GM13977 (cell line): Measurements from ENCODE around the gene RTTN.

Source experiments
- DNase-seq: peaks from one replicate; pipeline ENCODE4 v3.0.0; 2012; ENCODE audit warnings: low spot score
- in situ Hi-C: fragments of 300-500 bp; cut with MboI; formaldehyde crosslinking; loops from one replicate; pipeline ENCODE4 v1.12.0; 2022; ENCODE audit warnings: low sequenced_read_pairs, low pct_unique_long_range_greater_than_20kb, mixed read lengths, inconsistent platforms; ENCODE audit not compliant: unreplicated experiment
- TF ChIP-seq, protein P1 (sequence below): IDR thresholded peaks from 2 replicates; pipeline ENCODE4 v1.5.1; 2012; ENCODE audit warnings: mild to moderate bottlenecking, control low read depth; ENCODE audit not compliant: insufficient read depth; ENCODE audit errors: extremely low read depth, missing control alignments

RTTN gene

DNA sequence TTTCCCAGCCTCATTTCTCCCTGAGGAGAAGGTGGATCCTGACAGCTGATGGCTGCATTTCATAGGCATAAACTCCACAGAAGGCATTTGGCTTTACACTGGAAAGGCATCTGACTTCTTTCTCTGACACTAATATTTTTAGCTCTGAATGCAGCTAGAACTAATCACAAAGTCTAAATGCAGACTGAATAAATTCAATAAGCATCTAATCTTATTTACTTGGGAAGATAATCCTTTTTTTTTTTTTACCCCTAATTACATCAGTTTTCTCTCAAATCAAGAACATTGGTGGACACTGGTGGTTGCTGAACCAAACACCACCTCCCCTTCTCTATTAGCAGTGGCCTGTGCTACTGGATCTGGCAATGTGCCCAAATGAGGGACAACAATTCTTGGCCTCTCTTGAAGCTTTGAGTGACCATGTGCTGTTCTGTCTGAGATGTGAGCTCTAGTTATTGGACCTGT lies 206.9 kb downstream of the RTTN start:
- in situ Hi-C loops = no loop called here
- no peak for DNase-seq
- TF ChIP-seq, protein P1, sequence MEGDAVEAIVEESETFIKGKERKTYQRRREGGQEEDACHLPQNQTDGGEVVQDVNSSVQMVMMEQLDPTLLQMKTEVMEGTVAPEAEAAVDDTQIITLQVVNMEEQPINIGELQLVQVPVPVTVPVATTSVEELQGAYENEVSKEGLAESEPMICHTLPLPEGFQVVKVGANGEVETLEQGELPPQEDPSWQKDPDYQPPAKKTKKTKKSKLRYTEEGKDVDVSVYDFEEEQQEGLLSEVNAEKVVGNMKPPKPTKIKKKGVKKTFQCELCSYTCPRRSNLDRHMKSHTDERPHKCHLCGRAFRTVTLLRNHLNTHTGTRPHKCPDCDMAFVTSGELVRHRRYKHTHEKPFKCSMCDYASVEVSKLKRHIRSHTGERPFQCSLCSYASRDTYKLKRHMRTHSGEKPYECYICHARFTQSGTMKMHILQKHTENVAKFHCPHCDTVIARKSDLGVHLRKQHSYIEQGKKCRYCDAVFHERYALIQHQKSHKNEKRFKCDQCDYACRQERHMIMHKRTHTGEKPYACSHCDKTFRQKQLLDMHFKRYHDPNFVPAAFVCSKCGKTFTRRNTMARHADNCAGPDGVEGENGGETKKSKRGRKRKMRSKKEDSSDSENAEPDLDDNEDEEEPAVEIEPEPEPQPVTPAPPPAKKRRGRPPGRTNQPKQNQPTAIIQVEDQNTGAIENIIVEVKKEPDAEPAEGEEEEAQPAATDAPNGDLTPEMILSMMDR = no peak

DNA sequence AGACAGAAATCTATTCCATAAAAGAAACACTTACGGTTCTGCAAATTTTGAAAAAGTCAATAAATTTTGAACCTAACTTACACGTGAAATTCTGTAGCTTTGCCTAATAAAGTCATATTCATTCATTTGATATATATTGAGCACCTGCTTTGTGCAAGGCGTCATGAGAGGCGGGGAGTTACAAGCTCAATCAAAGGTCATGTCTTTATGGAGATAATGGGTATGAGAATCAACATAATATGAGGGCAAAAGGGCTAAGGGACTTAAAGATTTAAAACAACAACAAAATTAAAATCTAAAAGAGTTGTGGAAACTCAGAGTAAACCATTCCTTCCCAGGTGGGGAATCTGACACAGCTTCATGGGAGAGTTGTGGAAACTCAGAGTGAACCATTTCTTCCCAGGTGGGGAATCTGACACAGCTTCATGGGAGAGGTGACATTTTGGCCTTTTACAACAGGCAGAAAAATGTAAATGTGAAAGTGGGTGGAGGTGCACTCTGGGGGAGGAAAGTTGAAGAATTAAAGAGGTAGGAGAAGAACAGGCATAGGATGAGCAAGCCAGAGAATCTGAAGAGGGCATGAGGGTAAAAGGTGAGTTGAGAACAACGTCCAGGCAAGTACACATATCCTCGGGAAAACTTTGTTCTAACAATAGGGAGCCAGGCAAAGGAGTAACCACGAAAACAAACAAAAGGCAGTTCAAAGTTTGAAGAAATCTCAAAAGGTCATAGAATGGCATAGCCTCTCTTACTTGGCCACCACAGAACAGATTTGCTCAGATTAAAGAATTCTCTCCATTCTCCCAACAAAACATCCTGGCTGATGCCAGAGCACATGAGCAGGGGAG lies 208.3 kb downstream of the RTTN start:
- TF ChIP-seq, protein P1 = no peak
- in situ Hi-C loops = no loop called here
- DNase-seq = no peak

DNA sequence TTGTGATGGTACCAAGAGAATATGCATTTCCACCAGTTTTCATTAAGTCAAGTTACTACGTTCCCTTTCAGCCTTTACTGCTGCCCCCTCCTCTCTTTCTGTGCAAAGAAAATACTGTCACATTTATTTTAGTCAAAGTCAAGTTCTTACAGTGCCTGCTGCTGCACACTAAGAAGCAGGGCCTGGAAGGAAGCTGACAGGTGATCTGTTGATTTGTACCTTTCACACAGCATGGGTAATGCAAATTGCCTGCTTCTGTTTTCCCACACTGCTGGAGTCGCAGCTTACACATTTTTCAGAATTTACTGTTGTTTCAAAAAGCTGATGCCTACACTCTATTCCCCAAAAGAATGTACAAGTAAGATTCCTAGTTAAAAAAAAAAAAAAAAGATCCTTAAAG lies 209.1 kb downstream of the RTTN start:
- TF ChIP-seq, protein P1 = no peak
- in situ Hi-C loops = no loop called here
- DNase-seq = no peak

DNA sequence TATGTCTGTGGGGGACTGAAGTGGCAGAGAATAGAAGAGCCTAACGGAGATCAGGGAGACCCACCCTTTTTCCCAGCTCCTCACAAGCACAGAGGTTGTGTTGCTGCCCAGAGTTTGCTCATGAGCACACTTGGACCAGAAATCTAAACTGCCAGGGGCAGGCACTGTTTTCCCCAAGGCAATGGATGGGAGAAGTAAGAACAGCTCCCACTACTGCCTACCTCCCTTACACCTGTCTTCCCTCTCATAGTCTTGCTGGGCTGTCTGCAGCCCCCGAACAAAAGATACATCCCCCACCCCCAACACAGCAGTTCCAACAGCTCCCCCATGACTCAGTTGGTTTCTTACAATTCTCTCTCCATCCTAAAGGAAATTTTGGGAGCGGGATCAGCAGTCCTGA lies 209.7 kb downstream of the RTTN start:
- DNase-seq = no peak
- in situ Hi-C loops = no loop called here

GRCh38 chr18:69992776-69993175 lies 212.7 kb downstream of the RTTN start:
- TF ChIP-seq, protein P1 = no peak
- in situ Hi-C loops = no loop called here
- DNase-seq = no peak

More for the DNA sequence above, 209.7 kb downstream of the RTTN start:
- TF ChIP-seq, protein P1 = no peak

- TF ChIP-seq, protein P1 = no peak
- no peak for DNase-seq
- in situ Hi-C loops = no loop called here
These were observed 217.6 kb downstream of the RTTN start for GRCh38 chr18:69987870-69988269.
